MM.1S (cell line): ENCODE data around the gene FGF9.

ENCODE experiments used
- CTCF ChIP-seq: fragments of 300-600 bp; sonication (generic); IDR thresholded peaks from 2 replicates; pipeline ENCODE4 v1.5.1; 2016; ENCODE audit warnings: antibody characterized with exemption, low read length, mixed read lengths
- EZH2phosphoT487 ChIP-seq: fragments of 300-600 bp; sonication (generic); IDR thresholded peaks from 2 replicates; pipeline ENCODE4 v1.6.1; 2018; ENCODE audit warnings: antibody characterized with exemption, low read length

GRCh38 chr13:21691928-21692327 lies 21.1 kb downstream of the FGF9 start:
- no peak for TF ChIP-seq CTCF
- no peak for TF ChIP-seq EZH2phosphoT487
